DMS 273 treated with DMSO at 0.1 percent for 48 hours (cell line): Measurements from ENCODE around the gene IGFBP6.

Experiments used
- DNase-seq: peaks from one replicate; lab custom pipeline; 2025; lab: John Stamatoyannopoulos, UW

Gene IGFBP6

GRCh38 chr12:53059434-53060063 lies 37.9 kb upstream of the IGFBP6 start:
- no peak for DNase-seq

- DNase-seq: no peak
These were observed 37.3 kb upstream of the IGFBP6 start for GRCh38 chr12:53060064-53060720.

GRCh38 chr12:53060721-53061276 lies 36.7 kb upstream of the IGFBP6 start:
- no peak for DNase-seq

- no peak for DNase-seq
These were observed 36.0 kb upstream of the IGFBP6 start for GRCh38 chr12:53061404-53062010.

- DNase-seq: no peak
These were observed 35.2 kb upstream of the IGFBP6 start for GRCh38 chr12:53062011-53062961.

GRCh38 chr12:53062977-53063707 lies 34.3 kb upstream of the IGFBP6 start:
- DNase-seq: no peak

GRCh38 chr12:53063708-53064612 lies 33.5 kb upstream of the IGFBP6 start:
- DNase-seq: no peak

- DNase-seq: no peak
These were observed 32.6 kb upstream of the IGFBP6 start for GRCh38 chr12:53064613-53065436.

GRCh38 chr12:53065470-53065869 lies 32.0 kb upstream of the IGFBP6 start:
- no peak for DNase-seq

GRCh38 chr12:53065975-53066931 lies 31.2 kb upstream of the IGFBP6 start:
- DNase-seq: no peak

GRCh38 chr12:53067074-53067992 lies 30.1 kb upstream of the IGFBP6 start:
- DNase-seq: no peak

GRCh38 chr12:53067993-53068770 lies 29.3 kb upstream of the IGFBP6 start:
- no peak for DNase-seq

GRCh38 chr12:53068811-53069585 lies 28.5 kb upstream of the IGFBP6 start:
- no peak for DNase-seq

- no peak for DNase-seq
These were observed 27.7 kb upstream of the IGFBP6 start for GRCh38 chr12:53069621-53070410.
